KMS-11 (cell line): ENCODE results near the gene POLR2L.

Experiments
- H2AFZ ChIP-seq: fragments of 200-600 bp; sonication (generic); 2 replicates; pipeline ENCODE4 v1.6.1; 2016; ENCODE audit warnings: antibody characterized with exemption, mixed run types, low read depth
- H3K27ac ChIP-seq: fragments of 200-600 bp; sonication (generic); 2 replicates; pipeline ENCODE4 v1.6.1; 2016; ENCODE audit warnings: mild to moderate bottlenecking, mixed run types
- H3K27me3 ChIP-seq: fragments of 200-600 bp; sonication (generic); 2 replicates; pipeline ENCODE4 v1.6.1; 2017; ENCODE audit warnings: mild to moderate bottlenecking, low read depth, mixed run types, moderate library complexity; ENCODE audit not compliant: insufficient read depth
- H3K36me3 ChIP-seq: fragments of 200-600 bp; sonication (generic); 2 replicates; pipeline ENCODE4 v1.6.1; 2017; ENCODE audit warnings: mild to moderate bottlenecking, mixed run types; ENCODE audit not compliant: insufficient read depth
- H3K4me1 ChIP-seq: fragments of 200-600 bp; sonication (generic); 2 replicates; pipeline ENCODE4 v1.6.1; 2016; ENCODE audit warnings: mild to moderate bottlenecking, low read depth, mixed run types; ENCODE audit not compliant: poor library complexity, severe bottlenecking
- H3K4me2 ChIP-seq: fragments of 200-600 bp; sonication (generic); 2 replicates; pipeline ENCODE4 v1.7.0; 2016; ENCODE audit warnings: mild to moderate bottlenecking, mixed run types
- H3K4me3 ChIP-seq: fragments of 200-600 bp; sonication (generic); IDR thresholded peaks from 2 replicates; pipeline ENCODE4 v1.6.1; 2017; ENCODE audit warnings: low read depth, low read length, mixed read lengths; ENCODE audit not compliant: insufficient read depth
- H3K79me2 ChIP-seq: fragments of 200-600 bp; sonication (generic); 2 replicates; pipeline ENCODE4 v1.6.1; 2016; ENCODE audit warnings: low read depth, mixed run types; ENCODE audit not compliant: insufficient read depth
- H3K9ac ChIP-seq: fragments of 200-600 bp; sonication (generic); 2 replicates; pipeline ENCODE4 v1.6.1; 2016; ENCODE audit warnings: mild to moderate bottlenecking, mixed run types
- H4K20me1 ChIP-seq: fragments of 200-600 bp; sonication (generic); 2 replicates; pipeline ENCODE4 v1.6.1; 2016; ENCODE audit warnings: mild to moderate bottlenecking, mixed run types; ENCODE audit not compliant: insufficient read depth
- TF ChIP-seq, protein P1 (sequence below): fragments of 200-600 bp; sonication (generic); conservative IDR thresholded peaks from 2 replicates; pipeline ENCODE4 v1.6.1; 2017; ENCODE audit warnings: low read depth, mild to moderate bottlenecking, antibody characterized with exemption, low read length, moderate library complexity, mixed read lengths

The POLR2L gene

DNA sequence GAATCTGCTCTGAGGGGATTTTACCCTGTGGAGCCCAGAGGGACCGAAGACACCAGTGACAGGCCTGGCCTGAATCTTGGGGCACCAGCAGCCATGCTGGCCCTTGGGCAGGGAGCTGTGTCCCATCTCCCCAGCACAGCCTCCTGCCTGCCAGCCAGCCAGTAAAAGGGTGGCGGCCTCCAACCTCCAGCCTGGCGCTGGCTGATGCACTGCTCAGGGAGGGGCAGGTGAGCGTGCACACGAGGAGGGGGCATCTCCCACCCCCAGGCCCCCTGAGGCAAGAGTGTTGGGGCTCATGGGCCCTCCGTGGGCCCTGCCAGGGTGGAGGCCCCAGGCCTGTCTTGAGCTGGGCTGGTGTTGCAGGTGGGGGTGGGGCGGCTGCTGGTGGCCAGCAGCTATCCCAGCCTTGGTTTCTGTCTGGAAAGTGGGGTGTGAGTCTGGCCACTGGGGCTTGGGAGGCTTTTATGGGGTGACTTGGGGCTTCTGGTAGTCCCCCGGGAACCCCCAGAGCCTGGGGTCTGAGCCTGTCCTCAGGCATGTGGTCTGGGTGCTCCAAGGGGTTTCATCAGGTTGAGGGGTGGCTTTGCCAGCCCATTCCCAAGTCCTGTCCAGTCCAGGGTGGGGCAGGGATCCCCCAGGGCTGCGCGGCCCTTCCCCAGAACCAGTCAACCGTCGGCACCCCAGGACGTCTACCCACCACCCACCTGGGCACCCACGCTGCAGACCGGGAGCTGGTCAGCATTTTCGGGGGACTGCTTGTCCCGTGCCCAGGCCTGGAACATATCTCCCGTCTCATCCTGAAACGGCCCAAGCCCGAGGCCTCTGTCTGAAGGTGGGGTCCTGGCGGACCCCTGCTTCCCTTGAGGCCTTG is 18.1 kb upstream of the POLR2L start:
- no peak overlapping the region for H3K27ac ChIP-seq
- H3K9ac ChIP-seq: no peak overlapping the region
- peak overlapping the region; percentile 33; the same call in 1 of the 2 replicates for H3K4me2 ChIP-seq
- TF ChIP-seq, protein P1, sequence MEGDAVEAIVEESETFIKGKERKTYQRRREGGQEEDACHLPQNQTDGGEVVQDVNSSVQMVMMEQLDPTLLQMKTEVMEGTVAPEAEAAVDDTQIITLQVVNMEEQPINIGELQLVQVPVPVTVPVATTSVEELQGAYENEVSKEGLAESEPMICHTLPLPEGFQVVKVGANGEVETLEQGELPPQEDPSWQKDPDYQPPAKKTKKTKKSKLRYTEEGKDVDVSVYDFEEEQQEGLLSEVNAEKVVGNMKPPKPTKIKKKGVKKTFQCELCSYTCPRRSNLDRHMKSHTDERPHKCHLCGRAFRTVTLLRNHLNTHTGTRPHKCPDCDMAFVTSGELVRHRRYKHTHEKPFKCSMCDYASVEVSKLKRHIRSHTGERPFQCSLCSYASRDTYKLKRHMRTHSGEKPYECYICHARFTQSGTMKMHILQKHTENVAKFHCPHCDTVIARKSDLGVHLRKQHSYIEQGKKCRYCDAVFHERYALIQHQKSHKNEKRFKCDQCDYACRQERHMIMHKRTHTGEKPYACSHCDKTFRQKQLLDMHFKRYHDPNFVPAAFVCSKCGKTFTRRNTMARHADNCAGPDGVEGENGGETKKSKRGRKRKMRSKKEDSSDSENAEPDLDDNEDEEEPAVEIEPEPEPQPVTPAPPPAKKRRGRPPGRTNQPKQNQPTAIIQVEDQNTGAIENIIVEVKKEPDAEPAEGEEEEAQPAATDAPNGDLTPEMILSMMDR: no peak
- H3K4me3 ChIP-seq: no peak overlapping the region
- no peaks in the 10 kb centered on the region for H3K79me2 ChIP-seq
- no peak overlapping the region for H2AFZ ChIP-seq
- no peaks in the 10 kb centered on the region for H3K36me3 ChIP-seq
- H4K20me1 ChIP-seq: no peaks in the 10 kb centered on the region
- peaks cover 20% of the 10 kb centered on the region for H3K4me1 ChIP-seq
- H3K27me3 ChIP-seq: peaks cover 7% of the 10 kb centered on the region; the same call in 1 of the 2 replicates

DNA sequence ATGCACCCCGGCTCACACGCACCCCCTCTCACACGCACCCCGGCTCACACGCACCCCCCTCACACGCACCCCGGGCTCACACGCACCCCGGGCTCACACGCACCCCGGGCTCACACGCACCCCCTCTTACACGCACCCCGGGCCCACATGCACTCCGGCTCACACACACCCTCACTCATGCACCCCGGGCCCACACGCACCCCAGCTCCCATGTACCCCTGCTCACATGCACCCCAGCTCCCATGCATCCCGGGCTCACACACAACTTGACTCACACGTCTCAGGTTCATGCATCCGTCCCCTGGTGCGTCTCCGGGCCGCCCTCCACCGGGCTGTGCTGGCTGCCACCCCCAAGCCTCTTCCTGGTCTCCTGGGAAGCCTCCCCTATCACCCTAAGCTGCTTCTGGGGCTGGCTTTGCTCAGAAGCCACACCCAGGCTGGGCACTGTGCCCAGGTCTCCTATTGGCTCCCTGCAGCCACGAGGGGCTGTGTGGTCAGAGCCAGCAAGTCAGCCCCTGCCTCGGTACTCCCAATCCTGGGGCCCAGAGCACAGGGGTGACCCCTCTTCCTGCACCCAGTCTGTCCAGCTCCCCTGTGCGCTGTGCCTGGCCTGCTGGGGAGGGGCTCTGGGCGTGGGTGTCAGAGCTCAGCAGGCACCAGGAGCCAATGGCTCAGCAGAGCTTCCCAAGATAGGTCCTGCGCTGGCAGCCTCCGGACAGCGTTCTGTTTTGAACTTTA is 17.2 kb upstream of the POLR2L start:
- no peaks in the 10 kb centered on the region for H4K20me1 ChIP-seq
- H3K4me2 ChIP-seq: peak overlapping the region; percentile 33; the same call in 1 of the 2 replicates
- H3K36me3 ChIP-seq: no peaks in the 10 kb centered on the region
- peak overlapping the region; percentile 18; the same call in 1 of the 2 replicates for H2AFZ ChIP-seq
- H3K27me3 ChIP-seq: peaks cover 7% of the 10 kb centered on the region; the same call in 1 of the 2 replicates
- TF ChIP-seq, protein P1: no peak
- no peak overlapping the region for H3K9ac ChIP-seq
- H3K79me2 ChIP-seq: no peaks in the 10 kb centered on the region
- no peak overlapping the region for H3K27ac ChIP-seq
- H3K4me1 ChIP-seq: peaks cover 20% of the 10 kb centered on the region
- H3K4me3 ChIP-seq: no peak overlapping the region

DNA sequence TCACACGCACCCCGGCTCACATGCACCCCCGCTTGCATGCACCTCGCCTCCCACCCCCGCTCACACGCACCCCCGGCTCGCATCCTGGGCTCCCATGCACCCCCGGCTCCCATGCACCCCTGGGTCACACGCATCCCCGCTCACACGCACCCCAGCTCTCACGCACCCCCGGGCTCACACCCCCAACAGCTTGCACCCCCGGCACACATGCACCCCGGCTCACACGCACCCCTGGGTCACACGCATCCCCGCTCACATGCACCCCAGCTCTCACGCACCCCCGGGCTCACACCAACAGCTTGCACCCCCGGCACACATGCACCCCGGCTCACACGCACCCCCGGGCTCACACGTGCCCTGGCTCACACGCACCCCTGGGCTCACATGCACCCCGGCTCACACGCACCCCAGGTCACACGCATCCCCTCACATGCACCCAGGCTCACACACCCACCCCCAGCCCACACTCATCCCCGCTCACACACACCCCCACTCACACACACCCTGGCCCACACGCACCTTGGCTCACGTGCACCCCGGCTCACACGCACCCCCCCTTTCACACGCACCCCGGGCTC is 16.5 kb upstream of the POLR2L start:
- TF ChIP-seq, protein P1: no peak
- no peak overlapping the region for H3K4me3 ChIP-seq

DNA sequence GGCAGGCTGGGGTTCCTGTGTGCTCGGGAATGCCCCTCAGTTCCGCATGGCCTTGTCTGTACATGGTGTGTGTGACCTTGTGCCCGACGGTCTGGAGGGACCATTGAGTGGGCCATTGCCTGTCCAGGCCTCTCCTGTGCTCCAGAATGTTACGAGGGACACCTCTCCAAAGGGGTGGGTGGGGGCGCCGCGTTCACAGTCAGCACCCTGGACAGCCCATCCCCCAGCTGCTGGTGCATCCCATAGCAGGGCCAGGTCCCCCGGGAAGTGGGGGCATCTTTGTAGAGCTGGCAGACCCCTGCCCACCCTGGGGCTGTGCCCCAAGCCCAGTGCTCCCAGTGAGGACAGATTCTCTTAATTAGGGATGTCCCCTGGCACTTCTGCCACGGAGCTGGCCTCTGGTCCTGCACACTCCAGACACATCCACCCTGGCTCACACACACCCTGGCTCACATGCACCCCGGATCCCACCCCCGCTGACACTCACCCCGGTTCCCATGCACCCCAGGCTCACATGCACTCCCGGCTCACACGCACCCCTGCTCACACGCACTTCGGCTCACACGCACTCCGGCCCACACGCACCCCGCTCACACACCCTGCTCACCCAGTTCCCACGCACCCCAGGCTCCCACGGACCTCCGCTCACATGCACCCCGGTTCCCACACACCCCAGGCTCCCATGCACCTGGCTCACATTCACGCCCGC is 15.9 kb upstream of the POLR2L start:
- TF ChIP-seq, protein P1: no peak
- Histone ChIP-seq H3K9ac (no peak overlapping the region), H3K36me3 (no peaks in the 10 kb centered on the region), H3K4me1 (peaks cover 20% of the 10 kb centered on the region), H3K4me2 (no peak overlapping the region), H3K4me3 (no peak overlapping the region), H3K79me2 (no peaks in the 10 kb centered on the region), H3K27ac (no peak overlapping the region), H3K27me3 (peaks cover 7% of the 10 kb centered on the region; the same call in 1 of the 2 replicates), H2AFZ (no peak overlapping the region), H4K20me1 (no peaks in the 10 kb centered on the region)

More for the DNA sequence above, 16.5 kb upstream of the POLR2L start:
- no peak overlapping the region for H3K4me2 ChIP-seq
- peaks cover 7% of the 10 kb centered on the region; the same call in 1 of the 2 replicates for H3K27me3 ChIP-seq
- H3K9ac ChIP-seq: no peak overlapping the region
- no peaks in the 10 kb centered on the region for H4K20me1 ChIP-seq
- peaks cover 20% of the 10 kb centered on the region for H3K4me1 ChIP-seq
- no peaks in the 10 kb centered on the region for H3K79me2 ChIP-seq
- H2AFZ ChIP-seq: no peak overlapping the region
- H3K36me3 ChIP-seq: no peaks in the 10 kb centered on the region
- no peak overlapping the region for H3K27ac ChIP-seq
